Fibroblast of villous mesenchyme (primary cell): Measurements from ENCODE around the gene C5orf15. TPM values are rescaled to one million over a fixed set of nuclear protein-coding genes. Genes with fewer than 3 reads are reported as not detected.

Experiments
- DNase-seq: peaks from one replicate; pipeline ENCODE4 v3.0.0-alpha.2; 2010; ENCODE audit warnings: low read depth
- H3K4me3 ChIP-seq: 2 replicates; pipeline ENCODE4 v1.5.1; 2011; ENCODE audit warnings: low read depth, mild to moderate bottlenecking, low read length
- CTCF ChIP-seq: IDR thresholded peaks from 2 replicates; pipeline ENCODE4 v1.5.1; 2012; ENCODE audit warnings: low read depth, mild to moderate bottlenecking, low read length; ENCODE audit not compliant: insufficient read depth
- total RNA-seq: library from RNA; depleted of rRNA; stranded (reverse); fragments of >200 nt; gene quantifications from 2 replicates; pipeline ENCODE4 v1.2.3, GENCODE V29; 2012

C5orf15 gene
- total RNA-seq, 1 donor: 103 TPM

DNA sequence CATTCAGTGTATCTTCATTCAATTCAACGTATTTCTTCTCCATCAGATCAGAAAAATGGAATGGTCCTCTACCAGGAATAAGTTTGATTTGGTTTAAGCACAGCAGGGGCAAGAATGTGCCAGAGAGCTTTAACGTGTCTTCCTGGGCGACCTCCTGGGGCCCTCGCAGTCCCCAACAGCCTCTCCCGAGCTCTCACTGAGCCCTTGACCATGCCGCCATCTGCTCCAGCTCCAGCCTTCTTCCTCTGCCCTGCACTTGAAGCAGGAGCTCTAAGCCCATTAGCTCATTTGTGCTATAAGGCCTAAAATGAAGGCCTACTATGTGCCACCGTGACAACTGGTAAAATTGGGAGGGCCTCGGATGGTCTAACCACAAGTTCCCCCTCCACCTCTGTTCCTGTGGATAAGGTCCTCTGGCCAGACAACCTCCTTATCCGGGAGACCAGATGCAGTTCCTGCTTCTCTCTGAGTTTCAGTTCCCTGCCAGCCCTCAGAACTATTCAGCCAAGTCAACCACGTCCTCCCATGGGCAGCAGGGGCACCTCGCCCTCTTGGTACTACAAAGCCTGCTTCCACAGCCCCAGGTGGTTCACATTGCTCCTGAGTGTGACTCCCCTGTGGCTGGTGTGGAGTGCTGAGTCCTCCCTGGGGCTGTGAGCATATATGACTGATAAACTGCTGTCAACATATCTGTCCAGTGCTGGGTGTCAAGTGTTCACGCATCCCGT, 35.8 kb downstream of the C5orf15 start:
- no peak overlapping the region for H3K4me3 ChIP-seq
- no peak for DNase-seq
- TF ChIP-seq CTCF: no peak

GRCh38 chr5:133931546-133931945, 36.9 kb downstream of the C5orf15 start:
- no peak for DNase-seq
- no peak for TF ChIP-seq CTCF
- H3K4me3 ChIP-seq: no peak overlapping the region

DNA sequence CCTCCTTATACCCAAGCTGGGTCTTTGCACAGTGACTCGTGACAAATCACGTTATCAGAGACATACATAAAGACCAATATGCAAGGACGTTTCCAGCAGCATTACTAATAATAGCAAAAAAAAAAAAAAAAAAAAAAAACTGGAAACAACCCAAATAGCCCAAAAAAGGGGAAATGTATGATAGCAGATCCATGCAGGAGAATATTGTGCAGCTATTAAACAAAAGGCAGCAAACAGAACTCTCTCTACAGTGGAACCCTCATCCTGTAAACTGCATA, 37.7 kb downstream of the C5orf15 start:
- no peak overlapping the region for H3K4me3 ChIP-seq
- no peak for TF ChIP-seq CTCF
- DNase-seq: no peak

- DNase-seq: peak; percentile 33
- no peak overlapping the region for H3K4me3 ChIP-seq
- no peak for TF ChIP-seq CTCF
Measured at GRCh38 chr5:133930061-133930812, 38.2 kb downstream of the C5orf15 start.

GRCh38 chr5:133928587-133929393, 39.6 kb downstream of the C5orf15 start:
- TF ChIP-seq CTCF: no peak
- no peak for DNase-seq
- no peak overlapping the region for H3K4me3 ChIP-seq

- no peak overlapping the region for H3K4me3 ChIP-seq
- DNase-seq: no peak
- TF ChIP-seq CTCF: no peak
Measured at GRCh38 chr5:133927300-133928180, 40.9 kb downstream of the C5orf15 start.
